Panc1 (cell line): Measurements from ENCODE around the gene GAL3ST2. TPM values are rescaled to one million over a fixed set of nuclear protein-coding genes. Genes with fewer than 3 reads are reported as not detected.
"Not testable (repeated sequence)": the region's sequence is repeated elsewhere in the genome, so short reads cannot be mapped to it uniquely, and the experiment has no call there.

Source experiments
- ATAC-seq: fragments of 200-7000 bp; cut with Tn5 transposase; 2 replicates; pipeline ENCODE4 v1.9.1; 2020; ENCODE audit warnings: mild to moderate bottlenecking, moderate library complexity
- BruUV-seq: library from RNA; stranded (reverse); fragments of 400-500 nt; replicated peaks from 2 replicates; lab custom pipeline; 2021; lab: Mats Ljungman, UMichigan
- CTCF ChIA-PET: fragments of 300-600 bp; sonication (Branson Sonifier 250); formaldehyde crosslinking; loops from one replicate; lab custom pipeline; 2022; ENCODE audit warnings: antibody characterized with exemption; lab: Charles Lee
- POLR2A ChIA-PET: fragments of 300-600 bp; sonication (Branson Sonifier 250); formaldehyde crosslinking; loops from one replicate; lab custom pipeline; 2022; ENCODE audit warnings: antibody characterized with exemption; lab: Charles Lee
- DNase-seq: peaks from one replicate; pipeline ENCODE4 v3.0.0-alpha.2; 2010; ENCODE audit warnings: low read depth, low spot score
- H3K27ac ChIP-seq: 2 replicates; pipeline ENCODE4 v1.5.1; 2011; ENCODE audit warnings: mild to moderate bottlenecking, low read length, inconsistent platforms
- H3K27me3 ChIP-seq: fragments of 200-500 bp; sonication (Bioruptor generic); 2 replicates; pipeline ENCODE4 v1.6.0; 2014; ENCODE audit warnings: low read length, inconsistent platforms; ENCODE audit not compliant: control insufficient read depth, insufficient read depth
- H3K36me3 ChIP-seq: fragments of 200-500 bp; sonication (Bioruptor generic); 2 replicates; pipeline ENCODE4 v1.5.1; 2014; ENCODE audit warnings: inconsistent platforms, mild to moderate bottlenecking, low read length, moderate library complexity; ENCODE audit not compliant: control insufficient read depth, insufficient read depth
- H3K4me1 ChIP-seq: 2 replicates; pipeline ENCODE4 v1.5.1; 2011; ENCODE audit warnings: inconsistent platforms, mild to moderate bottlenecking, low read length, moderate library complexity; ENCODE audit not compliant: control insufficient read depth, insufficient read depth
- H3K4me3 ChIP-seq, 2 experiments: 2 replicates each; pipeline ENCODE4 v1.5.1; 2011 to 2012; ENCODE audit warnings: low read depth in 2 of 2, low read length in 2 of 2, mild to moderate bottlenecking in 2 of 2, inconsistent platforms in 1 of 2, moderate library complexity in 1 of 2
- H3K9me3 ChIP-seq: fragments of 200-500 bp; sonication (Bioruptor generic); 2 replicates; pipeline ENCODE4 v1.5.1; 2014; ENCODE audit warnings: low read depth, mild to moderate bottlenecking, inconsistent platforms, low read length, moderate library complexity; ENCODE audit not compliant: control insufficient read depth, insufficient read depth
- CTCF ChIP-seq: fragments of 450-650 bp; IDR thresholded peaks from 2 replicates; pipeline ENCODE4 v1.5.1; 2017; ENCODE audit warnings: mild to moderate bottlenecking
- POLR2AphosphoS5 ChIP-seq: IDR thresholded peaks from 2 replicates; pipeline ENCODE4 v1.6.1; 2012; ENCODE audit warnings: mild to moderate bottlenecking, low read depth, low read length, moderate library complexity
- REST ChIP-seq, 2 experiments: IDR thresholded peaks; 2 replicates each; pipeline ENCODE4 v1.6.1; 2011 to 2012; ENCODE audit warnings: low read depth in 2 of 2, control low read depth in 1 of 2, low read length in 1 of 2, mild to moderate bottlenecking in 1 of 2, moderate library complexity in 1 of 2; ENCODE audit not compliant: insufficient read depth in 1 of 2
- SIN3A ChIP-seq: IDR thresholded peaks from 2 replicates; pipeline ENCODE4 v1.6.1; 2012; ENCODE audit warnings: low read depth, mild to moderate bottlenecking, low read length, moderate library complexity, borderline replicate concordance; ENCODE audit not compliant: insufficient read depth
- TCF7L2 ChIP-seq: IDR thresholded peaks from 2 replicates; pipeline ENCODE4 v1.6.1; 2011; ENCODE audit warnings: mild to moderate bottlenecking, low read depth, low read length, inconsistent platforms
- in situ Hi-C: cut with HindIII; loops from 2 replicates; pipeline ENCODE4 v1.10.0; 2016; ENCODE audit warnings: low sequenced_read_pairs, low pct_unique_long_range_greater_than_20kb
- intact Hi-C: fragments of 100-400 bp; cut with micrococcal nuclease; formaldehyde crosslinking; loops from one replicate; pipeline ENCODE4 v1.10.0; 2022; ENCODE audit not compliant: unreplicated experiment
- total RNA-seq: library from RNA; stranded (reverse); gene quantifications from one replicate; pipeline ENCODE4 v1.2.1, GENCODE V29; 2021; ENCODE audit not compliant: unreplicated experiment

The GAL3ST2 gene
- total RNA-seq, 1 experiment from 2014 or later, result 1.6 TPM

GRCh38 chr2:241833756-241834526 is 57.3 kb downstream of the GAL3ST2 start:
- H3K36me3 ChIP-seq, H3K27ac ChIP-seq, H3K27me3 ChIP-seq, in situ Hi-C loops, H3K4me3 ChIP-seq, ATAC-seq, H3K9me3 ChIP-seq, H3K4me1 ChIP-seq, BruUV-seq, intact Hi-C loops, POLR2A ChIA-PET, DNase-seq: not testable (repeated sequence)
- CTCF ChIA-PET, result interaction anchor here (0.9 kb wide), 1 partner anchor 18 kb away, joined by 6 read pairs; no protein-coding TSS in a partner anchor

GRCh38 chr2:241834527-241835210 is 58.0 kb downstream of the GAL3ST2 start:
- intact Hi-C loops, result no loop called here
- no peak for TF ChIP-seq REST (IDR thresholded peaks at IDR 0.05; ENCODE audit: insufficient read depth in 1 of 2, low read depth in 2 of 2, low read length in 1 of 2)
- TF ChIP-seq CTCF, result no peak
- TF ChIP-seq POLR2AphosphoS5, result no peak
- ChIA-PET POLR2A (no interaction called here), CTCF (interaction anchor here (0.9 kb wide), 1 partner anchor 19 kb away, joined by 6 read pairs; no protein-coding TSS in a partner anchor)
- ATAC-seq (no peak), DNase-seq (no peak)
- H3K36me3 ChIP-seq, result no peaks in the 10 kb centered on the region
- no peak overlapping the region for H3K27ac ChIP-seq
- no peaks in the 10 kb centered on the region; the same call in 1 of the 2 replicates for H3K27me3 ChIP-seq
- no peaks in the 10 kb centered on the region for H3K9me3 ChIP-seq
- H3K4me1 ChIP-seq, result no peaks in the 10 kb centered on the region
- no TSS peak for BruUV-seq
- no peak overlapping the region for H3K4me3 ChIP-seq
- in situ Hi-C loops, result no loop called here

- in situ Hi-C loops (no loop called here), intact Hi-C loops (no loop called here)
- TF ChIP-seq SIN3A, result no peak
- TF ChIP-seq POLR2AphosphoS5, result no peak
- no peak for TF ChIP-seq TCF7L2
- TF ChIP-seq REST (IDR thresholded peaks at IDR 0.05; ENCODE audit: insufficient read depth in 1 of 2, low read depth in 2 of 2, low read length in 1 of 2), result no peak
- TF ChIP-seq CTCF, result no peak
- DNase-seq, result no peak
- ATAC-seq, result no peak
- no peaks in the 10 kb centered on the region; the same call in 1 of the 2 replicates for H3K27me3 ChIP-seq
- H3K36me3 ChIP-seq, result no peaks in the 10 kb centered on the region
- CTCF ChIA-PET, result no interaction called here
- no peak overlapping the region for H3K4me3 ChIP-seq
- no peaks in the 10 kb centered on the region for H3K4me1 ChIP-seq
- BruUV-seq, result no TSS peak
- no peaks in the 10 kb centered on the region for H3K9me3 ChIP-seq
- POLR2A ChIA-PET, result no interaction called here
- H3K27ac ChIP-seq, result no peak overlapping the region
Measured at GRCh38 chr2:241835611-241836010, 59.0 kb downstream of the GAL3ST2 start.
